Right lobe of liver (tissue), 4 donors: Measurements from ENCODE around the gene C1orf74.

Source experiments
- POLR2A ChIP-seq: fragments of 450-650 bp; IDR thresholded peaks from one replicate; pipeline ENCODE4 v1.6.1; 2017; ENCODE audit warnings: antibody characterized with exemption, mild to moderate bottlenecking
- TF ChIP-seq, protein P1 (sequence below), 4 donors: fragments of 200-600 bp in 3 of 4; fragments of 450-650 bp in 1 of 4; IDR thresholded peaks; one replicate each; pipeline versions ENCODE4 v1.5.1 to v1.8.0; 2016 to 2022; ENCODE audit warnings: antibody characterized with exemption in 4 of 4, mild to moderate bottlenecking in 2 of 4
- donor health status: DM: no; HTN: no; CAD: no.
- donor health status: DM: no; HTN: no; CAD: no.
- donor health status: DM: no; HTN: yes; CAD: no.

DNA sequence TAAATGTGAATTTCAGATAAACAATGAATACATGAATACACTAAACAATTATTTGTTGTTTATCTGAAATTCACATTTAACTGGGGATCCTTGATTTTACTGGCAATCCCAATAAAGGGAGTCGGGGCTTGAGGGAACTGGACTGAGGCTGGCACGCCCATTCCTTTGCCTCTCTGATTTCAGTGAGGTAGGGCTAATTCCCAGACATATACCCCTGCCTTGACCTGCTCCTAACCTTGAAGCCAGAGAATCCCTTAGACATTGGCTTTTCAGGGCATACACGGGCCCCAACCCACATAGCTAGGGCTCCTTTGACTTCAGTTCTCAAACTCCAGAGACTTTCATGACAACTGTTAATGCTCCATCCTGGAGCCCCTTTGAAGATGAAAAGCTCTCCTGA is 32.6 kb upstream of the C1orf74 start:
- TF ChIP-seq POLR2A = no peak
- TF ChIP-seq, protein P1, sequence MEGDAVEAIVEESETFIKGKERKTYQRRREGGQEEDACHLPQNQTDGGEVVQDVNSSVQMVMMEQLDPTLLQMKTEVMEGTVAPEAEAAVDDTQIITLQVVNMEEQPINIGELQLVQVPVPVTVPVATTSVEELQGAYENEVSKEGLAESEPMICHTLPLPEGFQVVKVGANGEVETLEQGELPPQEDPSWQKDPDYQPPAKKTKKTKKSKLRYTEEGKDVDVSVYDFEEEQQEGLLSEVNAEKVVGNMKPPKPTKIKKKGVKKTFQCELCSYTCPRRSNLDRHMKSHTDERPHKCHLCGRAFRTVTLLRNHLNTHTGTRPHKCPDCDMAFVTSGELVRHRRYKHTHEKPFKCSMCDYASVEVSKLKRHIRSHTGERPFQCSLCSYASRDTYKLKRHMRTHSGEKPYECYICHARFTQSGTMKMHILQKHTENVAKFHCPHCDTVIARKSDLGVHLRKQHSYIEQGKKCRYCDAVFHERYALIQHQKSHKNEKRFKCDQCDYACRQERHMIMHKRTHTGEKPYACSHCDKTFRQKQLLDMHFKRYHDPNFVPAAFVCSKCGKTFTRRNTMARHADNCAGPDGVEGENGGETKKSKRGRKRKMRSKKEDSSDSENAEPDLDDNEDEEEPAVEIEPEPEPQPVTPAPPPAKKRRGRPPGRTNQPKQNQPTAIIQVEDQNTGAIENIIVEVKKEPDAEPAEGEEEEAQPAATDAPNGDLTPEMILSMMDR (IDR thresholded peaks at IDR 0.05) = no peak
